Ishikawa (cell line): ENCODE data around the gene PPP6R3.

ENCODE experiments used
- CEBPB ChIP-seq: IDR thresholded peaks from 2 replicates; pipeline ENCODE4 v1.6.1; 2012
- CREB1 ChIP-seq: IDR thresholded peaks from 2 replicates; pipeline ENCODE4 v1.6.1; 2012; ENCODE audit warnings: low read depth
- EGR1 ChIP-seq: IDR thresholded peaks from 2 replicates; pipeline ENCODE4 v1.6.1; 2012
- EP300 ChIP-seq: IDR thresholded peaks from 2 replicates; pipeline ENCODE4 v1.6.1; 2012; ENCODE audit warnings: borderline replicate concordance
- FOXM1 ChIP-seq: IDR thresholded peaks from 2 replicates; pipeline ENCODE4 v1.6.1; 2012; ENCODE audit warnings: low read depth, borderline replicate concordance
- MAX ChIP-seq: IDR thresholded peaks from 2 replicates; pipeline ENCODE4 v1.6.1; 2012
- NFIC ChIP-seq: IDR thresholded peaks from 2 replicates; pipeline ENCODE4 v1.6.1; 2012
- RAD21 ChIP-seq: IDR thresholded peaks from 2 replicates; pipeline ENCODE4 v1.6.1; 2012; ENCODE audit warnings: low read depth
- REST ChIP-seq: IDR thresholded peaks from 2 replicates; pipeline ENCODE4 v1.6.1; 2012; ENCODE audit warnings: low read depth, mild to moderate bottlenecking
- TAF1 ChIP-seq: IDR thresholded peaks from 2 replicates; pipeline ENCODE4 v1.6.1; 2012; ENCODE audit warnings: low read depth, mild to moderate bottlenecking
- TCF12 ChIP-seq: IDR thresholded peaks from 2 replicates; pipeline ENCODE4 v1.6.1; 2012; ENCODE audit warnings: low read depth
- TEAD4 ChIP-seq: IDR thresholded peaks from 2 replicates; pipeline ENCODE4 v1.6.1; 2012
- USF1 ChIP-seq: IDR thresholded peaks from 2 replicates; pipeline ENCODE4 v1.6.1; 2012
- YY1 ChIP-seq: IDR thresholded peaks from 2 replicates; pipeline ENCODE4 v1.6.1; 2012; ENCODE audit warnings: low read depth
- ZBTB7A ChIP-seq: IDR thresholded peaks from 2 replicates; pipeline ENCODE4 v1.6.1; 2012; ENCODE audit warnings: low read depth

PPP6R3 gene

GRCh38 chr11:68513930-68514487 is 53.5 kb downstream of the PPP6R3 start:
- TF ChIP-seq TAF1 = no peak

- no peak for TF ChIP-seq REST
- TF ChIP-seq TAF1 = no peak
- no peak for TF ChIP-seq EGR1
- no peak for TF ChIP-seq CEBPB
- no peak for TF ChIP-seq CREB1
- TF ChIP-seq YY1 = no peak
- no peak for TF ChIP-seq FOXM1
- no peak for TF ChIP-seq RAD21
- no peak for TF ChIP-seq NFIC
- no peak for TF ChIP-seq MAX
- no peak for TF ChIP-seq EP300
- no peak for TF ChIP-seq TCF12
- no peak for TF ChIP-seq USF1
- no peak for TF ChIP-seq ZBTB7A
- TF ChIP-seq TEAD4 = no peak
Observed at GRCh38 chr11:68517121-68517741, 56.7 kb downstream of the PPP6R3 start.

GRCh38 chr11:68518191-68518590 is 57.6 kb downstream of the PPP6R3 start:
- no peak for TF ChIP-seq NFIC
- TF ChIP-seq EP300 = no peak
- TF ChIP-seq FOXM1 = no peak
- TF ChIP-seq RAD21 = no peak
- no peak for TF ChIP-seq CEBPB
- TF ChIP-seq TCF12 = no peak
- TF ChIP-seq YY1 = no peak
- TF ChIP-seq CREB1 = no peak

GRCh38 chr11:68521969-68522652 is 61.6 kb downstream of the PPP6R3 start:
- TF ChIP-seq EGR1 (no peak), YY1 (no peak), ZBTB7A (no peak), REST (no peak), NFIC (no peak), EP300 (no peak), TCF12 (no peak), USF1 (no peak), FOXM1 (no peak), TAF1 (no peak), CREB1 (no peak), CEBPB (no peak), MAX (no peak), RAD21 (no peak)

- no peak for TF ChIP-seq USF1
- no peak for TF ChIP-seq EP300
- TF ChIP-seq TAF1 = no peak
Observed at GRCh38 chr11:68523033-68523432, 62.5 kb downstream of the PPP6R3 start.
